Trophoblast cell (in vitro differentiated cells and primary cell): ENCODE data around the gene ASAP2.

Experiments
- DNase-seq, 2 donors: peaks; one replicate each; pipeline ENCODE4 v3.0.0-alpha.2; 2016
- H2AFZ ChIP-seq: 2 replicates; pipeline ENCODE4 v1.6.1; 2013; ENCODE audit warnings: low read length, moderate library complexity, mild to moderate bottlenecking; ENCODE audit not compliant: insufficient read depth, poor library complexity
- H2AK5ac ChIP-seq: 2 replicates; pipeline ENCODE4 v1.6.1; 2013; ENCODE audit warnings: mild to moderate bottlenecking, low read length
- H2BK120ac ChIP-seq: 2 replicates; pipeline ENCODE4 v1.6.1; 2013; ENCODE audit warnings: low read length, mild to moderate bottlenecking, moderate library complexity; ENCODE audit not compliant: insufficient read depth, poor library complexity
- H2BK12ac ChIP-seq: 2 replicates; pipeline ENCODE4 v1.6.1; 2013; ENCODE audit warnings: mild to moderate bottlenecking, low read length, moderate library complexity
- H2BK5ac ChIP-seq: 2 replicates; pipeline ENCODE4 v1.6.1; 2013; ENCODE audit warnings: low read length, low read depth, moderate library complexity, mild to moderate bottlenecking; ENCODE audit not compliant: poor library complexity
- H3K14ac ChIP-seq: 2 replicates; pipeline ENCODE4 v1.6.1; 2013; ENCODE audit warnings: mild to moderate bottlenecking, low read length
- H3K18ac ChIP-seq: 2 replicates; pipeline ENCODE4 v1.6.1; 2013; ENCODE audit warnings: mild to moderate bottlenecking, low read length
- H3K23ac ChIP-seq: 2 replicates; pipeline ENCODE4 v1.6.1; 2013; ENCODE audit warnings: low read length
- H3K27ac ChIP-seq: 2 replicates; pipeline ENCODE4 v1.5.1; 2013; ENCODE audit warnings: low read depth, mild to moderate bottlenecking, inconsistent platforms, low read length, moderate library complexity
- H3K27me3 ChIP-seq: 2 replicates; pipeline ENCODE4 v1.6.1; 2013; ENCODE audit warnings: inconsistent platforms, mild to moderate bottlenecking, low read length, moderate library complexity; ENCODE audit not compliant: insufficient read depth
- H3K36me3 ChIP-seq, 2 experiments: 1 replicate in 1 of 2; 2 replicates in 1 of 2; pipeline ENCODE4 v1.6.1; 2013; ENCODE audit warnings: low read length in 2 of 2, mild to moderate bottlenecking in 2 of 2, moderate library complexity in 1 of 2; ENCODE audit not compliant: insufficient read depth in 2 of 2, control insufficient read depth in 1 of 2
- H3K4ac ChIP-seq: 2 replicates; pipeline ENCODE4 v1.6.1; 2013; ENCODE audit warnings: low read depth, mild to moderate bottlenecking, low read length, moderate library complexity
- H3K4me1 ChIP-seq, 2 experiments: 1 replicate in 1 of 2; 2 replicates in 1 of 2; pipeline ENCODE4 v1.6.1; 2013; ENCODE audit warnings: low read length in 2 of 2, mild to moderate bottlenecking in 2 of 2, moderate library complexity in 1 of 2; ENCODE audit not compliant: insufficient read depth in 2 of 2, control insufficient read depth in 1 of 2
- H3K4me2 ChIP-seq: 2 replicates; pipeline ENCODE4 v1.6.1; 2013; ENCODE audit warnings: inconsistent platforms, mild to moderate bottlenecking, low read length, moderate library complexity
- H3K4me3 ChIP-seq: 2 replicates; pipeline ENCODE4 v1.5.1; 2013; ENCODE audit warnings: mild to moderate bottlenecking, low read depth, low read length, inconsistent platforms
- H3K79me1 ChIP-seq: one replicate; pipeline ENCODE4 v1.6.1; 2013; ENCODE audit warnings: low read length
- H3K79me2 ChIP-seq: 2 replicates; pipeline ENCODE4 v1.6.1; 2013; ENCODE audit warnings: low read length, mild to moderate bottlenecking; ENCODE audit not compliant: control insufficient read depth, insufficient read depth, poor library complexity
- H3K9ac ChIP-seq: 2 replicates; pipeline ENCODE4 v1.6.1; 2013; ENCODE audit warnings: mild to moderate bottlenecking, low read length
- H3K9me3 ChIP-seq: 2 replicates; pipeline ENCODE4 v1.6.1; 2013; ENCODE audit warnings: low read depth, mild to moderate bottlenecking, control low read depth, inconsistent platforms, low read length; ENCODE audit not compliant: insufficient read depth
- H4K12ac ChIP-seq: 2 replicates; pipeline ENCODE4 v1.6.1; 2013; ENCODE audit warnings: low read depth, mild to moderate bottlenecking, low read length, moderate library complexity
- H4K8ac ChIP-seq: 2 replicates; pipeline ENCODE4 v1.6.1; 2013; ENCODE audit warnings: low read depth, mild to moderate bottlenecking, low read length, moderate library complexity
- H4K91ac ChIP-seq: one replicate; pipeline ENCODE4 v1.6.1; 2013; ENCODE audit warnings: low read depth, mild to moderate bottlenecking, low read length, moderate library complexity
- whole genome bisulfite sequencing: extraction: QIAGEN DNeasy Blood & Tissue Kit; methylation state at CpG from one replicate; pipeline ENCODE4 v1.1.7; 2013; ENCODE audit warnings: missing lambda C conversion rate; ENCODE audit not compliant: insufficient read length, insufficient coverage; ENCODE audit errors: extremely low coverage; 5-methylcytosine and 5-hydroxymethylcytosine counted together

ASAP2 gene

GRCh38 chr2:9443526-9443925 is 236.9 kb downstream of the ASAP2 start:
- no peak overlapping the region for H3K23ac ChIP-seq
- no peak overlapping the region for H2BK12ac ChIP-seq
- H3K18ac ChIP-seq: no peak overlapping the region
- H4K12ac ChIP-seq: no peak overlapping the region
- no peak overlapping the region for H3K4me3 ChIP-seq
- no peak overlapping the region for H4K91ac ChIP-seq
- no peak overlapping the region for H3K4ac ChIP-seq
- no peak overlapping the region for H3K4me2 ChIP-seq
- WGBS: no CpG with 5 or more reads among the region's 5 CpGs
- DNase-seq: no peak
- no peak overlapping the region for H3K9ac ChIP-seq
- no peak overlapping the region for H2BK5ac ChIP-seq
- no peaks in the 10 kb centered on the region for H3K79me2 ChIP-seq
- H2AFZ ChIP-seq: no peak overlapping the region
- no peak overlapping the region for H3K27ac ChIP-seq
- no peak overlapping the region for H4K8ac ChIP-seq
- H3K14ac ChIP-seq: no peak overlapping the region
- peaks cover 19 to 33% of the 10 kb centered on the region in 2 experiments for H3K36me3 ChIP-seq
- H3K4me1 ChIP-seq: no peaks in the 10 kb centered on the region
- H3K79me1 ChIP-seq: no peaks in the 10 kb centered on the region
- H2BK120ac ChIP-seq: no peak overlapping the region
- no peak overlapping the region for H2AK5ac ChIP-seq
- no peaks in the 10 kb centered on the region for H3K27me3 ChIP-seq
- no peaks in the 10 kb centered on the region for H3K9me3 ChIP-seq

GRCh38 chr2:9445089-9445488 is 238.5 kb downstream of the ASAP2 start:
- Histone ChIP-seq H2AFZ (no peak overlapping the region), H3K27ac (no peak overlapping the region), H3K23ac (no peak overlapping the region), H3K4ac (no peak overlapping the region), H3K4me3 (no peak overlapping the region), H3K18ac (no peak overlapping the region), H4K12ac (no peak overlapping the region), H3K79me1 (no peaks in the 10 kb centered on the region), H2BK5ac (no peak overlapping the region), H4K8ac (no peak overlapping the region), H2BK120ac (no peak overlapping the region), H3K36me3 (peaks cover 24 to 39% of the 10 kb centered on the region in 2 experiments), H3K9me3 (no peaks in the 10 kb centered on the region), H3K4me1 (no peaks in the 10 kb centered on the region), H2AK5ac (no peak overlapping the region), H2BK12ac (no peak overlapping the region), H3K9ac (no peak overlapping the region), H4K91ac (no peak overlapping the region), H3K27me3 (no peaks in the 10 kb centered on the region), H3K14ac (no peak overlapping the region), H3K79me2 (no peaks in the 10 kb centered on the region), H3K4me2 (no peak overlapping the region)
- no peak for DNase-seq
- WGBS: no CpG with 5 or more reads among the region's 7 CpGs

GRCh38 chr2:9451231-9451630 is 244.6 kb downstream of the ASAP2 start:
- Histone ChIP-seq H4K12ac (no peak overlapping the region), H2BK12ac (no peak overlapping the region), H2BK5ac (no peak overlapping the region), H3K9ac (no peak overlapping the region), H3K14ac (no peak overlapping the region), H3K9me3 (no peaks in the 10 kb centered on the region), H3K4me1 (no peaks in the 10 kb centered on the region), H3K4ac (no peak overlapping the region), H3K79me1 (no peaks in the 10 kb centered on the region), H3K79me2 (no peaks in the 10 kb centered on the region), H3K36me3 (peaks cover 34 to 35% of the 10 kb centered on the region in 2 experiments), H3K27ac (no peak overlapping the region), H3K23ac (no peak overlapping the region), H3K18ac (no peak overlapping the region), H2AK5ac (no peak overlapping the region), H3K4me3 (no peak overlapping the region), H3K4me2 (no peak overlapping the region), H4K91ac (no peak overlapping the region), H2BK120ac (no peak overlapping the region), H4K8ac (no peak overlapping the region), H2AFZ (no peak overlapping the region), H3K27me3 (no peaks in the 10 kb centered on the region)
- no peak for DNase-seq
- no CpG with 5 or more reads among the region's 1 CpG for WGBS
